SJSA1 (cell line): ENCODE measurements around the gene ALS2CL. TPM values are rescaled to one million over a fixed set of nuclear protein-coding genes. Genes with fewer than 3 reads are reported as not detected.
A peak's percentile ranks its signal among the peaks of the same experiment; 100 is the strongest.

Source experiments
- DNase-seq, 2 experiments: peaks; one replicate each; pipeline ENCODE4 v3.0.0-alpha.2; 2015 to 2020; ENCODE audit warnings: low spot score in 2 of 2, low read depth in 1 of 2
- H3K27ac ChIP-seq: fragments of 250-450 bp; sonication (Bioruptor Pico); 2 replicates; pipeline ENCODE4 v1.5.1; 2020; ENCODE audit warnings: mild to moderate bottlenecking, moderate library complexity
- H3K27me3 ChIP-seq: fragments of 250-450 bp; sonication (Bioruptor Pico); replicated peaks from 2 replicates; pipeline ENCODE4 v1.5.1; 2020; ENCODE audit warnings: mild to moderate bottlenecking, moderate library complexity
- H3K36me3 ChIP-seq: fragments of 250-450 bp; sonication (Bioruptor Pico); 2 replicates; pipeline ENCODE4 v1.5.1; 2020; ENCODE audit warnings: mild to moderate bottlenecking
- H3K4me1 ChIP-seq: fragments of 250-450 bp; sonication (Bioruptor Pico); replicated peaks from 2 replicates; pipeline ENCODE4 v1.6.1; 2021; ENCODE audit warnings: mild to moderate bottlenecking
- H3K4me3 ChIP-seq: fragments of 250-450 bp; sonication (Bioruptor Pico); 2 replicates; pipeline ENCODE4 v1.5.1; 2020; ENCODE audit warnings: mild to moderate bottlenecking
- H3K9me3 ChIP-seq: fragments of 250-450 bp; sonication (Bioruptor Pico); replicated peaks from 2 replicates; pipeline ENCODE4 v1.5.1; 2020; ENCODE audit warnings: mild to moderate bottlenecking
- total RNA-seq: library from RNA; depleted of rRNA; stranded (reverse); fragments of >200 nt; shearing (Covaris generic); gene quantifications from 2 replicates; pipeline ENCODE4 v1.2.3, GENCODE V29; 2014

Gene ALS2CL
- total RNA-seq, 1 experiment from 2014 or later = 0.37 TPM

DNA sequence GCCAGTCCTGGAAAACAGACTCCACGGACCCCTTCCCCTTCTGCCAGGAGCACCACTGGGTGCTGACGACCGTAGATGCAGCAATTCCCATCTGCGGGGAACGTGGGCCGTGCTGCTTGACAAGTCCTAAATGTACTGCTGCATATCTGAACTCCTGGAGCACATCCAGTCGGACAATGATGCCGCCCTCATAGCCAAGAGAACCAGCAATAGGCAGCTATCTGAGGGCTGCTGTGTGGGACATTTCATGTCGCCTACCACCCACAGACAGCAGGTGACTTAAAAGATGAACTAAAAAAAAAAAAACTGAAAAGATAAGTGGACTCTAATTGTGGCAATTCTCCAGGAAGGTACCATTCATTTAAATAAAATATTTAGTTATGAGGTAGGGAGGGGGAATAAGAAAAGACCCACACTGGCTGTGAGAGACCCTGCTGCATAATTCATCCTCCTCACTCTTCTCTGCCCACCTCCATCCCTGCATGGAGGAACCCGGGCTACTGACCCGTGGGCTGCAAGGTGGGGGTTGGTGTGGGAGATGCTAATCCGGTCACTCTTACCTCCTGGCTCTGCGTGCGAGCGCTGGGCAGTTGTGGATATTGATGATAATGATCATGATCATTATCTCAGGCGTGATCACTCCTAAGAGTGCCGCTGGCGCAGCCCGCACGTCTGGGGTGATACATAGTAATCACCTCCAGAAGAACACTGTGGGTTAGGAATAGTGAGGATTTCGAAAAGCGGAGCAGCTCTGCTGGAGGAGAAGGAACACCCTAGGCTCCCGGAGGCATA, 28.3 kb downstream of the ALS2CL start:
- no peaks in the 10 kb centered on the region for H3K9me3 ChIP-seq
- peak in 1 of 2 experiments; percentile 30 for DNase-seq
- peaks cover 13% of the 10 kb centered on the region for H3K4me1 ChIP-seq
- no peak overlapping the region for H3K4me3 ChIP-seq
- H3K27me3 ChIP-seq = no peaks in the 10 kb centered on the region
- no peak overlapping the region for H3K27ac ChIP-seq
- no peaks in the 10 kb centered on the region for H3K36me3 ChIP-seq

- no peaks in the 10 kb centered on the region for H3K9me3 ChIP-seq
- H3K27me3 ChIP-seq = no peaks in the 10 kb centered on the region
- peaks cover 16% of the 10 kb centered on the region for H3K4me1 ChIP-seq
- no peaks in the 10 kb centered on the region for H3K36me3 ChIP-seq
- no peak overlapping the region for H3K4me3 ChIP-seq
- H3K27ac ChIP-seq = no peak overlapping the region
- peak in 1 of 2 experiments; percentile 12 for DNase-seq
These were observed 29.1 kb downstream of the ALS2CL start for GRCh38 chr3:46664188-46664970.

DNA sequence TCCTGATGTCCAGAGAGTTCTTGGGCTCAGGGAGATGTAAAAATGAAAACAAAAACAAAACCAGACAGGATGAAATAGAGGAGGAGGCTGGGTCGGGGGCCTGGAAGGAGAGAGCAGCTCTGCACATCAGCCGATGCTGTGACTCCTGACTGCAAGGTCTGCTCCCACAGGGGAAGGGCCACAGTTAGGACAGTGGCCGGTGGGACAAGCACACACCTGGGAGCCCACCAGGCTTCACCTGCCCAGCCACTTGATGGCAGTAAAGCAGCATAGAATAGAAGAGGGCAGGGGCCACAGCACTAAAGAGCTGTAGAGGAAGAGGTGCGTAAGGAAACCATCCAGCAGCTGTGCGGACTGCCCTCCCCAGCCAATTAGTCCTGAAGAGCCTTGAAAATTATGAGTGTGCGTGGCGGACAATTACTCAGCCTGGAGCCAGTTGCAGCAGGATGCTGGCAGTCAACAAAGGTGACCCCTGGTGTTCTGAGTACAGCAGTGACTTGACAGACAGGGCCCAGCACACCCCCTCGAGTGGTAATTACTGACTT, 29.8 kb downstream of the ALS2CL start:
- DNase-seq = peak in 1 of 2 experiments; percentile 20
- H3K27ac ChIP-seq = no peak overlapping the region
- H3K27me3 ChIP-seq = no peaks in the 10 kb centered on the region
- H3K9me3 ChIP-seq = no peaks in the 10 kb centered on the region
- no peak overlapping the region for H3K4me3 ChIP-seq
- H3K36me3 ChIP-seq = no peaks in the 10 kb centered on the region
- H3K4me1 ChIP-seq = peaks cover 19% of the 10 kb centered on the region

DNA sequence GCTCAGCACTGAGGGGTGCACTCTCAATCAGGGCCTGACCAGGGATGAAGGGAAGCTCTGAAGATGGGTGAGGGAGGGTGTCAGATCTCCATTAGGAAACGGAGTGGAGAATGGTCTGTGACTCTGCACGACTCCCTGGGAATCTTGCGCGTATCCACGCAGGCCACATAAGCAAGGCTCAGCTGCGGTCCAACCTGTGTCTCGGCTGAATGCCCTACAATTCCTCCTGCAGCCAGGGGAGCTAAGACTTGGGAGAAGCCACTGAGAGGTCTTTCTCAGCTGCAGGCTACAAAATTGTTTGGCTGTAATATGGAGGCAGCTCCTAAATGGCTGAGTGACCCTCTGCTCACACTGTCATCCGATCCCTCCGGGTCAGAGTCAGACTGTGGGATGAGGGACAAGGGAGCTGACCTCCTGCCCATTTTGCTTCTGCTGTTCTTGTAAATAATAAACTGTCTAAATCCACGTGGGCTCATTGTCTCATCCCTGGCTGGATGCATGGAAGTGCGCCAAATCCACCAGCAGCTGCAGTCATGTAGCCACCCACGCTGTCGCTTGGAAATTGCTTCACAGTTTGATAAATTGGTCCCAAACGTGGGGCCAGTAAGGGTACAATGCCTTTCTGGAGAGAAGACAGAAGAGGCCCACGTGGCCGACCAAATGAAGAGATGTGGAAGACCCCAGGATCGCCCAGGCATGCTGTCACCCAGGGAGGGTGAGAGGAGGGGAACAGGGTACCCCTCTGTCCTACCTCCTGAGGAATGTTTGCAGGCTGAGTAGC, 30.5 kb downstream of the ALS2CL start:
- Histone ChIP-seq H3K36me3 (no peaks in the 10 kb centered on the region), H3K27ac (no peak overlapping the region), H3K4me1 (peaks cover 19% of the 10 kb centered on the region), H3K27me3 (no peaks in the 10 kb centered on the region), H3K4me3 (no peak overlapping the region), H3K9me3 (no peaks in the 10 kb centered on the region)
- peak; percentile 57 to 62 for DNase-seq

DNA sequence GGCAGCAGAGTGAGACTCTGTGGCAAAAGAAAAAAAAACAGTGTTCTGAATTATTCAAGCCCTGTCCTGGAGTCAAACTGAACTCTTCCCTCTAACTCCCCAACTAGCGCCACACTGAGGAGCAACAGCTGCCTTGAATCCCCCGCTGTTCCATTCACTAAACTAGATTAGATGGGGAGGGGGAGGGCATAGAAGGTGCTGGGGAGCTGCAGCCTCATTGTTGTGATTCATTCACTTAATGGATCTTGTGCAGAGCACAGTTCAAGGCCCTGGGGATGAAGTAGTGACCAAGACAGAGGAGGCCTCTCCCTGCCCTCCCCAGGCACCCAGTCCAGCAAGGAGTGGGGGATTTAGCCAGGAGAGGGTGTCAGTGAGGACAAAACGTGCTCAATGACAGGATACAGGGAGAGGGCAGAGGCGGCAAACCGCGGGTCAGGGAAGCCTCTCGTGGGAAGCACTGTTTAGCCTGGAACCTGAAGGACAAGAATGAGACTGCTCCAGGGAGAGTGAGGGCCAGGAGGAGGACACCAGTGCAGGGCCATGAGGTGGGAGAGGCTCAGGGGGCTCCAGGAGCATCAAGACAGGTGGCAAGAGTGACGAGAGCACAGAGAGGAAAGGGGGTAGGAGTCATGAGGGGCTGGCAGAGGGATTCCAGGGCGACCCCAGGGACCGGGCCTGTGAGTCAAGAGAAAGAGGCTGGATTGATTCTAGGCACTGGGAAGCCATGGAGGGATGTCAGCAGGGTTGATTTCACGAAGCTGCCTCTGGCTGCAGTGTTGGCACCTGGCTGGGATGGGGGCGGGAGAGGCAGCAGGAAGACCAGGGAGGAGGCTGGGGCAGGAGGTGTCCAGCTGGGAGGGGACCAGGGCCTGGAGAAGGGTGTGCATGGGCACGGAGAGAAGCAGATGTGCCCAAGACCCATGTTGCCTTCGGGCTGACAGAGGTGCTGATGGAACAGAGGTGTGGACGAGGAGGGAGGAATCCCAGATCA, 31.4 kb downstream of the ALS2CL start:
- H3K9me3 ChIP-seq = no peaks in the 10 kb centered on the region

DNA sequence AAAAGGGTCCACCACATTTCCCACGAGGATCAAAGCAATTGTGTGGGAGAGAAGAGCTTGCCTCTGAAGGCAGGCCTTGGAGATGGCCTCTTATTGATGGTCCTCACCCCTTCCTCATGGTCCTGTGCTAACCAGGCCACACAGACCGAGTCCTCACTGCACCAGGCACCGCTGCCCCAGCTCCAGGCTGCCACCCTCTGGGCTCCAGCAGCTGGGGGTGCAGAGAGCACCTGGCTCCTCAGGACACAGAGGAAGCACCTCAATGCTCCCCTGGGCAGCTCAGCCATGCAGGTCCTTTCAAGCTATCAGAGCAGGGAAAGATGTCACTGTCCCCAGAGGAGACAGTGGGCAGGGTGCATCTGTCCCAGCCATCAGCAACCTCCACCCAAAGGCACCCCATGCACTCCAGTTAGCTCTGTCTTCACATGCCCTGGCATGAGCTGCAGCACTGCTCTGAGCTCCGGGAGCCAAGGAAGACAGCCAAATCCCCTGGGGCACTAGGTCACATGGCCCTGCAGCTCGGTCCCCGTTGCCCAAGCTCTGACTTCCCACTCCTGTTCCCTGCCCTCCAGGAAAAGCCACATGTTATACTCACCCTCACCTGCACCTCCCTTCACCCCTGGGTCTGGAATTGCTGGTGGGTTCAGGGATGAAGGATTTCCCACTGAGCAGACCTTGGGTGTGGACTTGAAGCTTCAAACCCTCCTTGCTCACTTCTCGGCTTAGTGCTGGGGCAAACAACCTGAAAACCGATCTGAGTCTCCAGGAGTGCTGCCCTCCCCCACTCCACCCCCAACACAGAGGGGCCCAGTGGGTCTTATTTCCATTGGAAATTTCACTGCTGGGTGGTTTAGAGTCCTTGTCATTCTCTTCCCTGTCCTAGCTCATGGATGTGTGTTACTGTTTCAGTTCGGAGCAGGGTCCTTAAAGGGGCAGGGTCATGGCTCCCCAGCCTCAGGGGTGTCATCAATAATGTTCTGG, 32.6 kb downstream of the ALS2CL start:
- Histone ChIP-seq H3K36me3 (no peaks in the 10 kb centered on the region), H3K9me3 (no peaks in the 10 kb centered on the region), H3K4me1 (peaks cover 19% of the 10 kb centered on the region), H3K27ac (no peak overlapping the region), H3K4me3 (no peak overlapping the region), H3K27me3 (no peaks in the 10 kb centered on the region)
- DNase-seq = peak in 1 of 2 experiments; percentile 24

More for the DNA sequence above, 31.4 kb downstream of the ALS2CL start:
- peak in 1 of 2 experiments; percentile 30 for DNase-seq
- Histone ChIP-seq H3K36me3 (no peaks in the 10 kb centered on the region), H3K27ac (no peak overlapping the region), H3K4me3 (no peak overlapping the region), H3K4me1 (peaks cover 19% of the 10 kb centered on the region), H3K27me3 (no peaks in the 10 kb centered on the region)

- no peaks in the 10 kb centered on the region for H3K9me3 ChIP-seq
- H3K36me3 ChIP-seq = no peaks in the 10 kb centered on the region
- no peak overlapping the region for H3K27ac ChIP-seq
- H3K27me3 ChIP-seq = no peaks in the 10 kb centered on the region
- no peak overlapping the region for H3K4me3 ChIP-seq
- H3K4me1 ChIP-seq = peaks cover 19% of the 10 kb centered on the region
- no peak for DNase-seq
These were observed 33.5 kb downstream of the ALS2CL start for GRCh38 chr3:46660003-46660402.

- Histone ChIP-seq H3K27ac (no peak overlapping the region), H3K9me3 (no peaks in the 10 kb centered on the region), H3K4me3 (no peak overlapping the region), H3K36me3 (no peaks in the 10 kb centered on the region), H3K27me3 (no peaks in the 10 kb centered on the region), H3K4me1 (peaks cover 19% of the 10 kb centered on the region)
- peak in 1 of 2 experiments; percentile 24 for DNase-seq
These were observed 34.2 kb downstream of the ALS2CL start for GRCh38 chr3:46659285-46659684.

DNA sequence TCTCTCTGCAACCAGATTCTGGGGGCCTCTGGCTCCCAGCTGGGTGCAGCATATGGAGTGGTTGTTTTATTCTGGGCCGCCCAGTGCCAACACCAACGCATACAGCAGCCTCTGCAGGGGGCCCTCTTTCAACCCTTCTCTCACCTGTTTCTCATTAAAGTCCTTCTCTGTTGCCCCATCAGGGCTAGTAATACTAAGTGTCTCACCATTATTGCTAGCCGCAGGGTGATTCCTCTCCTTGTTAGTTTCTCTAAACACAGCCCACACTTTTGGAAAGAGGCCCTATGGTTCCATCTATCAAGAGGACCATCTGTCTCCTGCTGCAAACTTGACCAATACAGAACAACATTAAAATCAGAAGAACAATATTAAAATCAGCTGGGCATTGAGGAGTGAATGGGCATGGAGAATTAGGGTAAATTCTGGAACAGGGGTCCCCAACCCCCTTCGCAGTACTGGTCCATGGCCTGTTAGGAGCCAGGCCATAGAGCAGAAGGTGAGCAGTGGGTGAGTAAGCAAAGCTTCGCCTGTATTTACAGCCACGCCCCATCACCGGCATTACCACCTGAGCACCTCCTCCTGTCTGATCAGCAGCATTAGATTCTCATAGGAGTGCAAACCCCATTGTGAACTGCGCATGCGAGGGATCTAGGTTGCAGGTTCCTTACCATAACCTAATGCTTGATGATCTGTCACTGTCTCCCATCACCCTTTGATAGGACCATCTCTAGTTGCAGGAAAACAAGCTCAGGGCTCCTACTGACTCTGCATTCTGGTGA, 36.5 kb downstream of the ALS2CL start:
- H3K36me3 ChIP-seq = no peaks in the 10 kb centered on the region
- no peak for DNase-seq
- H3K4me1 ChIP-seq = peaks cover 6% of the 10 kb centered on the region; the same call in 1 of the 2 replicates
- H3K9me3 ChIP-seq = no peaks in the 10 kb centered on the region
- H3K27me3 ChIP-seq = no peaks in the 10 kb centered on the region
- no peak overlapping the region for H3K27ac ChIP-seq
- H3K4me3 ChIP-seq = no peak overlapping the region

- H3K36me3 ChIP-seq = no peaks in the 10 kb centered on the region
- H3K27ac ChIP-seq = no peak overlapping the region
- no peak for DNase-seq
- H3K4me1 ChIP-seq = peaks cover 6% of the 10 kb centered on the region; the same call in 1 of the 2 replicates
- no peaks in the 10 kb centered on the region for H3K9me3 ChIP-seq
- no peak overlapping the region for H3K4me3 ChIP-seq
- no peaks in the 10 kb centered on the region for H3K27me3 ChIP-seq
These were observed 38.2 kb downstream of the ALS2CL start for GRCh38 chr3:46655271-46655670.

GRCh38 chr3:46651084-46651483, 42.4 kb downstream of the ALS2CL start:
- Histone ChIP-seq H3K4me1 (no peaks in the 10 kb centered on the region), H3K9me3 (no peaks in the 10 kb centered on the region), H3K36me3 (no peaks in the 10 kb centered on the region), H3K4me3 (no peak overlapping the region), H3K27ac (no peak overlapping the region), H3K27me3 (no peaks in the 10 kb centered on the region)
- no peak for DNase-seq
